ENCODE measurements around the gene CHD9. TPM values are rescaled to one million over a fixed set of nuclear protein-coding genes. Genes with fewer than 3 reads are reported as not detected.

Gene CHD9
- total RNA-seq, 6 experiments from 2014 or later = 19.8 to 44.3 (median 30.2) TPM

DNA sequence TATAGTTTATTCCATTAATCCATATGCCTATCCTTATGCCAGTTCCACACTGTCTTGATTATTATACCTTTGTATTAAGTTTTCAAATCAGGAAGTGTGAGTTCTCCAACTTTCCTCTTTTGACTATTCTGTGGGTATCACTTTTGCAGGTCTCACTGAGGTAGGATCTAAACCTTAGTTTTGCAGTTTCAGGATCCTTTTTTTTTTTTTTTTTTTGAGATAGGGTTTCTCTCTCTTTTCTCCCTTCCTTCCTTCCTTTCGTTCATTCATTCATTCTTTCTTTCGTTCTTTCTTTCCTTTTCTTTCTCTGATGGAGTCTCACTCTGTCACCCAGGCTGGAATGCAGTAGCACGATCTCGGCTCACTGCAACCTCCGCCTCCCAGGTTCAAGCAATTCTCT, 71.6 kb downstream of the CHD9 start:
- 86% methylated on average over 5 of the region's 5 CpGs for WGBS (ENCODE audit: insufficient coverage, low coverage, low lambda C conversion rate, missing lambda C conversion rate)
- H3K36me3 ChIP-seq = no peaks in the 10 kb centered on the region
- TF ChIP-seq, protein P1, sequence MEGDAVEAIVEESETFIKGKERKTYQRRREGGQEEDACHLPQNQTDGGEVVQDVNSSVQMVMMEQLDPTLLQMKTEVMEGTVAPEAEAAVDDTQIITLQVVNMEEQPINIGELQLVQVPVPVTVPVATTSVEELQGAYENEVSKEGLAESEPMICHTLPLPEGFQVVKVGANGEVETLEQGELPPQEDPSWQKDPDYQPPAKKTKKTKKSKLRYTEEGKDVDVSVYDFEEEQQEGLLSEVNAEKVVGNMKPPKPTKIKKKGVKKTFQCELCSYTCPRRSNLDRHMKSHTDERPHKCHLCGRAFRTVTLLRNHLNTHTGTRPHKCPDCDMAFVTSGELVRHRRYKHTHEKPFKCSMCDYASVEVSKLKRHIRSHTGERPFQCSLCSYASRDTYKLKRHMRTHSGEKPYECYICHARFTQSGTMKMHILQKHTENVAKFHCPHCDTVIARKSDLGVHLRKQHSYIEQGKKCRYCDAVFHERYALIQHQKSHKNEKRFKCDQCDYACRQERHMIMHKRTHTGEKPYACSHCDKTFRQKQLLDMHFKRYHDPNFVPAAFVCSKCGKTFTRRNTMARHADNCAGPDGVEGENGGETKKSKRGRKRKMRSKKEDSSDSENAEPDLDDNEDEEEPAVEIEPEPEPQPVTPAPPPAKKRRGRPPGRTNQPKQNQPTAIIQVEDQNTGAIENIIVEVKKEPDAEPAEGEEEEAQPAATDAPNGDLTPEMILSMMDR (IDR thresholded peaks at IDR 0.05) = no peak
- TF ChIP-seq POLR2A (IDR thresholded peaks at IDR 0.05) = no peak
- no peaks in the 10 kb centered on the region for H3K27me3 ChIP-seq
- no peak for ATAC-seq
- no peaks in the 10 kb centered on the region for H3K9me3 ChIP-seq
- no peak overlapping the region for H3K27ac ChIP-seq
- no peak overlapping the region for H3K4me3 ChIP-seq
- DNase-seq = no peak
- intact Hi-C loops (cut with DNase I) = loop anchor here in 1 of 2 donors (5.0 kb wide), 1 partner anchor 69 kb away; no protein-coding TSS in a partner anchor
- H3K4me1 ChIP-seq = peaks cover 0 to 7% (median 0%) of the 10 kb centered on the region in 4 donors

DNA sequence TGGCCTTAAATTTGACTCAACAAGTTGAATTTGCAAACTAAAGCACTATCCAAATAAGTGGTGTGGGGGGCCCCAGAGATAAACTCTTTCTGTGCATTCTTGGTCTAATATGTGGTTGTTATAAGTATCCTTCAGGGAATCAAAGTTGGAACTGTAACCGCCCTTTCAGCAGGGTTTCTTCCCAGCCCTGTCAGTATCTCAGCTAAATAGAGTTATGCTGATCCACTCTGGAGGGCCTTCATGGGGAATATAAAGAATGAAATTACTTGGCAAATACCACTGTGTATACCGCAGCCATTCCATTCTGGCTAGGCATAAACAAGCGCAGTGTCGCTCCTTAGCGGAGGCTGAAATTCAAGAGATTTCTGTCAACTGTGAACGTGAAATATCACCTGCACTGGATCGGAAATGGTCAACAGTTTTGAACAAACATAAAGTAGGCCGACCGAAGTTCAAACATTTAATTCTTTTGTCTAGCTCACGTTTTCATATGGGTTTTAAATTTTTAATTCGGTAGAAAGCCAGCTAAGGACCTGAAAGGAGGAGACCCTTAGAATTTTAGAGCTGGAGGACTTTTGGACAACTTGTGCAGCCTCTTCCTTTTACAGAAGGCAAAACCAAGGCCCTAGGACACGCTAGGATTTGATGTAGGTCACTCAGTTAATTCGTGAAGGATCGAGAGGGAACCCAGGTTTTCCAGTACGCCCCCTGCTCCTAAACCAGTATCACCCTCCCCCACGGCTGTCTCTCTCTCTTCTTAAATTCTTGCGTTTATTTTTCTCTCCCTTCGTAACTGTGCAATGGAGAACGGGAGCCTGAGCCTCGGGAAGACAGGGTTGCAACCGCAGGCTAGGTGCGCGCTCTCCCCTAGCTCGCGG, 74.7 kb downstream of the CHD9 start:
- no peak for TF ChIP-seq POLR2A (IDR thresholded peaks at IDR 0.05)
- TF ChIP-seq, protein P1 (IDR thresholded peaks at IDR 0.05) = no peak
- H3K36me3 ChIP-seq = no peaks in the 10 kb centered on the region
- 15% methylated on average over 25 of the region's 25 CpGs for WGBS (ENCODE audit: insufficient coverage, low coverage, low lambda C conversion rate, missing lambda C conversion rate)
- peak overlapping the region; percentile 60 to 82 (median 61) for H3K4me3 ChIP-seq
- H3K27ac ChIP-seq = peak overlapping the region; percentile 90 to 92 (median 91)
- H3K4me1 ChIP-seq = peaks cover 0 to 21% (median 9%) of the 10 kb centered on the region in 4 donors
- ATAC-seq = peak in 1 of 4 donors; percentile 8
- H3K9me3 ChIP-seq = no peaks in the 10 kb centered on the region
- H3K27me3 ChIP-seq = no peaks in the 10 kb centered on the region
- intact Hi-C loops (cut with DNase I) = loop anchor here in 1 of 2 donors (5.0 kb wide), 1 partner anchor 72 kb away; no protein-coding TSS in a partner anchor
- DNase-seq = no peak

DNA sequence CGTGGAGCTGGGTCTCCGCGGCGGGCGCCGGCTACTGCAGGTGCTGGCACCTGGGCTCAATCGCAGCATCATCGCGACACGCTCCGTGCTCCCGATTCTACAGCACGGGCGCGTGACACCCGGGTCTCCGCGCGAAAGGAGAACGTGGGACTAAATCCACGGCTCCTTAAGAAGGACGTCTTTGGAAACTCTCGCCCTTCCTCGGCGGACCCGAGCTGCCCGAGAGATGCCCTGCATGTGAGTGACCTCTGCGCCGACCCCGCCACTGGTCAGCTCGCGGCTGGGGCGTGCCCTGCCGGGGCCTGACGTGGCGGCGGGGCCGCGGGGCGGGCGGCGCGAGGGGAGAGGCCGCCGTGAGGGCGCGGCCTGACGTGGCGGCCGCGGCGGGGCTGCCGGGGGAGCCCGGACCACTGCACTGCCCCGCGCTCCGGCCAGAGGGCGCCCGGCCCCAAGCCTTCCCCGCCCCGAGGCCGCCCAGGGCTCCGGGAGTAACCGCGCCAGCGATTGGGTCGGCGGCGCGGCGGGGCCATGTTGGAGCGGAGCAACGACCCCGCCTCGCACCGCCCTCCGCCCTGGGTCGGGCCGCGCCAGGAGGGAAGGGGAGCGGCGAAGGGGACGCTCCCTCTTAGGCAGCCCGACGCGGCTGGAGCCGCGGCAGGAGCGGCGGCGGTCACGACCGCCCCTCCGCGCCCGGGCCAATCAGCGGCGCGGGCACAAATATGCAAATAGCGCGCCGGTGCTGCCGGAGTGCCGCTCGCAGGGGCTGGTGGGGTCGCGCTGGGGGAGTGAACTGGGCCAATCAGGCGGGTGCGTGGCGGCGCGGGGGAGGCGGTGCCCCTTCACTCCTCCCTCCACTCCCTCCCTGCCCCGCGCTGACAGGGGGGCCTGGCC, 75.6 kb downstream of the CHD9 start:
- 0% methylated on average over 7 of the region's 115 CpGs for WGBS (ENCODE audit: insufficient coverage, low coverage, low lambda C conversion rate, missing lambda C conversion rate)

DNA sequence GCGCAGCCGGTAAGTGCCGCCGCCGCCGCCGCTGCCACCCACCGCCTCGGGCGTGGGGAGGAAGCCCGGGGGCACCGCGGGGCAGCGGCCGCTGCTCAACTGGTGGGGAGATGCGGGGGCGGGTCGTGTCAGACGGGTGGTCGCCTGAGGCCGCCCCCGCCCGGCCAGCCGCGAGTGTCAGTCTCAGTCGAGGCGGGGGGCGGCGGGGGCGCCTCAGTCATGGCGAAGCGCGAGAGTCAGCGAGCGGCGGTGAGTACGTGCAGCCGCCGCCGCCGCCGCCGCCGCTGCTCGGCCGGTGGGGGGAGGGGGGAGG, 76.2 kb downstream of the CHD9 start:
- no peak for ATAC-seq

More for the DNA sequence above, 75.6 kb downstream of the CHD9 start:
- Histone ChIP-seq H3K9me3 (no peaks in the 10 kb centered on the region), H3K27ac (peak overlapping the region; percentile 90 to 92 (median 91)), H3K36me3 (no peaks in the 10 kb centered on the region), H3K4me1 (peaks cover 0 to 21% (median 10%) of the 10 kb centered on the region in 4 donors), H3K4me3 (peak overlapping the region; percentile 73 to 82 (median 81)), H3K27me3 (no peaks in the 10 kb centered on the region)
- peak; percentile 62 for TF ChIP-seq POLR2A (IDR thresholded peaks at IDR 0.05)
- TF ChIP-seq, protein P1 (IDR thresholded peaks at IDR 0.05) = peak; percentile 48 to 91 (median 70)
- ATAC-seq (peak; percentile 85 to 94 (median 87)), DNase-seq (peak; percentile 98 to 99 (median 99))
- intact Hi-C loops (cut with DNase I) = no loop called here

More for the DNA sequence above, 76.2 kb downstream of the CHD9 start:
- Histone ChIP-seq H3K4me3 (peak overlapping the region; percentile 73 to 82 (median 81)), H3K9me3 (no peaks in the 10 kb centered on the region), H3K4me1 (peaks cover 0 to 21% (median 10%) of the 10 kb centered on the region in 4 donors), H3K27me3 (no peaks in the 10 kb centered on the region), H3K27ac (peak overlapping the region; percentile 57 to 92 (median 66)), H3K36me3 (no peaks in the 10 kb centered on the region)
- TF ChIP-seq, protein P1 (IDR thresholded peaks at IDR 0.05) = no peak
- no peak for TF ChIP-seq POLR2A (IDR thresholded peaks at IDR 0.05)
- intact Hi-C loops (cut with DNase I) = no loop called here
- no peak for DNase-seq
- no CpG with 5 or more reads among the region's 46 CpGs for WGBS (ENCODE audit: insufficient coverage, low coverage, low lambda C conversion rate, missing lambda C conversion rate)
